ENCODE results near the gene NAALADL2. TPM values are rescaled to one million over a fixed set of nuclear protein-coding genes. Genes with fewer than 3 reads are reported as not detected.
"Not testable (repeated sequence)": the region's sequence is repeated elsewhere in the genome, so short reads cannot be mapped to it uniquely, and the experiment has no call there.

The NAALADL2 gene
- total RNA-seq, 2 experiments from 2014 or later, result 0.30 to 1.2 TPM

- ChIA-PET CTCF (no interaction called here), POLR2A (no interaction called here)
- Histone ChIP-seq H3K4me3 (ENCODE audit: low read length) (no peak overlapping the region), H3K27ac (ENCODE audit: low read depth in 1 of 2, low read length in 2 of 2) (no peak overlapping the region), H3K36me3 (ENCODE audit: insufficient read depth, low read length) (no peaks in the 10 kb centered on the region), H3K9me3 (ENCODE audit: control insufficient read depth in 1 of 2, insufficient read depth in 1 of 2, low read length in 2 of 2) (no peaks in the 10 kb centered on the region), H3K4me1 (ENCODE audit: insufficient read depth, low read length) (no peaks in the 10 kb centered on the region), H3K27me3 (ENCODE audit: control insufficient read depth in 1 of 2, insufficient read depth in 2 of 2, low read length in 2 of 2) (no peaks in the 10 kb centered on the region)
- Mint-ChIP-seq H3K27ac (no peak overlapping the region), H3K4me3 (no peak overlapping the region), H3K4me1 (ENCODE audit: low read depth) (no peaks in the 10 kb centered on the region), H3K36me3 (ENCODE audit: low read depth) (no peaks in the 10 kb centered on the region), H3K27me3 (no peaks in the 10 kb centered on the region), H3K9me3 (peaks cover 4% of the 10 kb centered on the region)
- no peak for TF ChIP-seq CTCF (IDR thresholded peaks at IDR 0.05)
- intact Hi-C loops (cut with DNase I, micrococcal nuclease), result no loop called here
- no peak for DNase-seq
- ATAC-seq (ENCODE audit: poor library complexity), result no peak
These were observed 499.8 kb downstream of the NAALADL2 start for GRCh38 chr3:175358935-175359334.

- H3K36me3 Mint-ChIP-seq (ENCODE audit: low read depth); H3K27me3 Mint-ChIP-seq; H3K9me3 ChIP-seq (ENCODE audit: control insufficient read depth in 1 of 2, insufficient read depth in 1 of 2, low read length in 2 of 2); H3K27me3 ChIP-seq (ENCODE audit: control insufficient read depth in 1 of 2, insufficient read depth in 2 of 2, low read length in 2 of 2); intact Hi-C loops (cut with DNase I, micrococcal nuclease); H3K4me1 Mint-ChIP-seq (ENCODE audit: low read depth); H3K36me3 ChIP-seq (ENCODE audit: insufficient read depth, low read length); DNase-seq; H3K4me3 Mint-ChIP-seq; H3K27ac Mint-ChIP-seq; ATAC-seq (ENCODE audit: poor library complexity); CTCF ChIA-PET; H3K4me1 ChIP-seq (ENCODE audit: insufficient read depth, low read length); H3K27ac ChIP-seq (ENCODE audit: low read depth in 1 of 2, low read length in 2 of 2); H3K9me3 Mint-ChIP-seq; POLR2A ChIA-PET; H3K4me3 ChIP-seq (ENCODE audit: low read length): not testable (repeated sequence)
These were observed 511.3 kb downstream of the NAALADL2 start for GRCh38 chr3:175370426-175370825.

- POLR2A ChIA-PET; CTCF ChIA-PET; H3K27ac ChIP-seq (ENCODE audit: low read depth in 1 of 2, low read length in 2 of 2); H3K36me3 ChIP-seq (ENCODE audit: insufficient read depth, low read length); H3K4me3 ChIP-seq (ENCODE audit: low read length); H3K9me3 Mint-ChIP-seq; H3K27ac Mint-ChIP-seq; H3K27me3 ChIP-seq (ENCODE audit: control insufficient read depth in 1 of 2, insufficient read depth in 2 of 2, low read length in 2 of 2); DNase-seq; H3K27me3 Mint-ChIP-seq; H3K9me3 ChIP-seq (ENCODE audit: control insufficient read depth in 1 of 2, insufficient read depth in 1 of 2, low read length in 2 of 2); H3K4me1 ChIP-seq (ENCODE audit: insufficient read depth, low read length); H3K4me1 Mint-ChIP-seq (ENCODE audit: low read depth); H3K4me3 Mint-ChIP-seq; H3K36me3 Mint-ChIP-seq (ENCODE audit: low read depth); intact Hi-C loops (cut with DNase I, micrococcal nuclease); ATAC-seq (ENCODE audit: poor library complexity): not testable (repeated sequence)
These were observed 512.1 kb downstream of the NAALADL2 start for GRCh38 chr3:175371187-175371586.

GRCh38 chr3:175374705-175375104, 515.6 kb downstream of the NAALADL2 start:
- CTCF ChIA-PET, result no interaction called here
- Histone ChIP-seq H3K27ac (ENCODE audit: low read depth in 1 of 2, low read length in 2 of 2) (no peak overlapping the region), H3K27me3 (ENCODE audit: control insufficient read depth in 1 of 2, insufficient read depth in 2 of 2, low read length in 2 of 2) (no peaks in the 10 kb centered on the region), H3K36me3 (ENCODE audit: insufficient read depth, low read length) (no peaks in the 10 kb centered on the region), H3K4me1 (ENCODE audit: insufficient read depth, low read length) (no peaks in the 10 kb centered on the region), H3K9me3 (ENCODE audit: control insufficient read depth in 1 of 2, insufficient read depth in 1 of 2, low read length in 2 of 2) (no peaks in the 10 kb centered on the region), H3K4me3 (ENCODE audit: low read length) (no peak overlapping the region)
- H3K27me3 Mint-ChIP-seq, result no peaks in the 10 kb centered on the region
- no peaks in the 10 kb centered on the region for H3K4me1 Mint-ChIP-seq (ENCODE audit: low read depth)
- ATAC-seq (ENCODE audit: poor library complexity), result no peak
- H3K27ac Mint-ChIP-seq, result no peak overlapping the region
- no peak for DNase-seq
- no peak for TF ChIP-seq CTCF (IDR thresholded peaks at IDR 0.05)
- no peaks in the 10 kb centered on the region for H3K9me3 Mint-ChIP-seq
- POLR2A ChIA-PET, result no interaction called here
- no peaks in the 10 kb centered on the region for H3K36me3 Mint-ChIP-seq (ENCODE audit: low read depth)
- intact Hi-C loops (cut with DNase I, micrococcal nuclease), result no loop called here
- no peak overlapping the region for H3K4me3 Mint-ChIP-seq

All from CD4-positive, alpha-beta T cell (primary cell).